Measurements from ENCODE around the gene IRGQ.

The IRGQ gene

GRCh38 chr19:43538922-43539321, 57.0 kb downstream of the IRGQ start:
- no peak for DNase-seq

- DNase-seq: no peak
These were observed 60.8 kb downstream of the IRGQ start for GRCh38 chr19:43534816-43535761.
